ENCODE data around the gene ANXA9. TPM values are rescaled to one million over a fixed set of nuclear protein-coding genes. Genes with fewer than 3 reads are reported as not detected.

Gene ANXA9
- total RNA-seq, 1 experiment from 2014 or later: 42.5 TPM

GRCh38 chr1:151003180-151003579, 21.1 kb downstream of the ANXA9 start:
- no peak overlapping the region for H3K4me3 Mint-ChIP-seq (ENCODE audit: unreplicated experiment)
- no peaks in the 10 kb centered on the region for H3K9me3 Mint-ChIP-seq (ENCODE audit: unreplicated experiment)
- BruUV-seq (replicated peaks): no TSS peak
- Histone ChIP-seq H3K27me3 (replicated peaks; ENCODE audit: control insufficient read depth, insufficient read depth, low read length) (no peaks in the 10 kb centered on the region), H3K9me3 (no peaks in the 10 kb centered on the region), H3K36me3 (ENCODE audit: control insufficient read depth, insufficient read depth, low read length) (no peaks in the 10 kb centered on the region; the same call in 1 of the 2 replicates), H3K4me3 (ENCODE audit: low read depth, low read length) (no peak overlapping the region), H3K4me1 (peaks cover 21% of the 10 kb centered on the region)
- peaks cover 32% of the 10 kb centered on the region for H3K4me1 Mint-ChIP-seq (ENCODE audit: low read depth, unreplicated experiment)
- TF ChIP-seq CTCF (IDR thresholded peaks at IDR 0.05; ENCODE audit: insufficient read depth in 1 of 2, low read depth in 1 of 2, low read length in 1 of 2, severe bottlenecking in 1 of 2, unreplicated experiment in 1 of 2): no peak
- ChIA-PET POLR2A (interaction anchor here (1.7 kb wide), 1 partner anchor 22 kb away, joined by 6 read pairs; the partner anchor contains the start of gene ANXA9), CTCF (interaction anchor here (1.0 kb wide), 1 partner anchor 10 kb away, joined by 3 read pairs; no protein-coding TSS in a partner anchor)
- intact Hi-C loops (cut with micrococcal nuclease; ENCODE audit: unreplicated experiment): loop anchor here (10.0 kb wide), 1 partner anchor 438 kb away; no protein-coding TSS in a partner anchor
- no peak for DNase-seq
- peaks cover 11% of the 10 kb centered on the region for H3K36me3 Mint-ChIP-seq (ENCODE audit: insufficient read depth, unreplicated experiment)
- H3K27ac Mint-ChIP-seq (ENCODE audit: unreplicated experiment): peak overlapping the region; percentile 75
- H3K27me3 Mint-ChIP-seq (ENCODE audit: insufficient read depth, unreplicated experiment): no peaks in the 10 kb centered on the region

GRCh38 chr1:151005729-151006319, 23.7 kb downstream of the ANXA9 start:
- Mint-ChIP-seq H3K27me3 (ENCODE audit: insufficient read depth, unreplicated experiment) (no peaks in the 10 kb centered on the region), H3K4me3 (ENCODE audit: unreplicated experiment) (peak overlapping the region; percentile 92), H3K27ac (ENCODE audit: unreplicated experiment) (peak overlapping the region; percentile 99), H3K36me3 (ENCODE audit: insufficient read depth, unreplicated experiment) (peaks cover 10% of the 10 kb centered on the region), H3K4me1 (ENCODE audit: low read depth, unreplicated experiment) (peaks cover 26% of the 10 kb centered on the region), H3K9me3 (ENCODE audit: unreplicated experiment) (no peaks in the 10 kb centered on the region)
- peaks cover 28% of the 10 kb centered on the region for H3K4me1 ChIP-seq
- peak overlapping the region; percentile 64 for H3K4me3 ChIP-seq (ENCODE audit: low read depth, low read length)
- CTCF ChIA-PET: interaction anchor here (0.6 to 3.0 kb wide), 15 partner anchors 10 to 427 kb away, joined by 3 to 50 read pairs (median 4); partner anchors contain the start of genes ANXA9, C1orf56 and MCL1
- DNase-seq: no peak
- no peak for TF ChIP-seq CTCF (IDR thresholded peaks at IDR 0.05; ENCODE audit: insufficient read depth in 1 of 2, low read depth in 1 of 2, low read length in 1 of 2, severe bottlenecking in 1 of 2, unreplicated experiment in 1 of 2)
- no peaks in the 10 kb centered on the region for H3K27me3 ChIP-seq (replicated peaks; ENCODE audit: control insufficient read depth, insufficient read depth, low read length)
- H3K36me3 ChIP-seq (ENCODE audit: control insufficient read depth, insufficient read depth, low read length): no peaks in the 10 kb centered on the region
- POLR2A ChIA-PET: interaction anchor here (0.5 to 1.5 kb wide), 7 partner anchors 9 to 427 kb away, joined by 3 to 11 read pairs (median 6); partner anchors contain the start of genes ANXA9 and MCL1
- intact Hi-C loops (cut with micrococcal nuclease; ENCODE audit: unreplicated experiment): loop anchor here (1.0 to 10.0 kb wide), 3 partner anchors 27 to 441 kb away; partner anchors contain the start of gene SETDB1
- no peaks in the 10 kb centered on the region for H3K9me3 ChIP-seq
- no TSS peak for BruUV-seq (replicated peaks)

GRCh38 chr1:151006327-151007052, 24.4 kb downstream of the ANXA9 start, which contains the start of gene MINDY1:
Gene MINDY1 (minus strand): TSS chr1:151006902. CDS start chr1:151002617, 4,285 bp downstream.
- H3K4me3 ChIP-seq (ENCODE audit: low read depth, low read length): peak within 1 kb of the TSS; percentile 64
- Mint-ChIP-seq H3K9me3 (ENCODE audit: unreplicated experiment) (no peaks in the 10 kb centered on the region), H3K4me3 (ENCODE audit: unreplicated experiment) (peak within 1 kb of the TSS; percentile 92), H3K27me3 (ENCODE audit: insufficient read depth, unreplicated experiment) (no peaks in the 10 kb centered on the region), H3K27ac (ENCODE audit: unreplicated experiment) (peak within 1 kb of the TSS; percentile 99), H3K4me1 (ENCODE audit: low read depth, unreplicated experiment) (peaks cover 24% of the 10 kb centered on the region), H3K36me3 (ENCODE audit: insufficient read depth, unreplicated experiment) (peaks cover 13% of the 10 kb centered on the region)
- ChIA-PET POLR2A (interaction anchor here (0.5 to 1.5 kb wide), 13 partner anchors 9 to 603 kb away, joined by 3 to 11 read pairs (median 4); partner anchors contain the start of genes ANXA9 and MCL1), CTCF (interaction anchor here (0.6 to 3.0 kb wide), 17 partner anchors 11 to 428 kb away, joined by 3 to 50 read pairs (median 4); partner anchors contain the start of genes ANXA9, C1orf56 and MCL1)
- H3K36me3 ChIP-seq (ENCODE audit: control insufficient read depth, insufficient read depth, low read length): no peaks in the 10 kb centered on the region
- H3K9me3 ChIP-seq: no peaks in the 10 kb centered on the region
- intact Hi-C loops (cut with micrococcal nuclease; ENCODE audit: unreplicated experiment): loop anchor here (1.0 to 10.0 kb wide), 3 partner anchors 27 to 442 kb away; partner anchors contain the start of gene SETDB1
- DNase-seq: peak; percentile 81 to 85
- BruUV-seq (replicated peaks): TSS peak; percentile 40
- TF ChIP-seq CTCF (IDR thresholded peaks at IDR 0.05; ENCODE audit: insufficient read depth in 1 of 2, low read depth in 1 of 2, low read length in 1 of 2, severe bottlenecking in 1 of 2, unreplicated experiment in 1 of 2): peak; percentile 58 to 64
- peaks cover 34% of the 10 kb centered on the region for H3K4me1 ChIP-seq
- H3K27me3 ChIP-seq (replicated peaks; ENCODE audit: control insufficient read depth, insufficient read depth, low read length): no peaks in the 10 kb centered on the region

All from Caco-2 (cell line).